ENCODE measurements around the gene CDH13.

The CDH13 gene

DNA sequence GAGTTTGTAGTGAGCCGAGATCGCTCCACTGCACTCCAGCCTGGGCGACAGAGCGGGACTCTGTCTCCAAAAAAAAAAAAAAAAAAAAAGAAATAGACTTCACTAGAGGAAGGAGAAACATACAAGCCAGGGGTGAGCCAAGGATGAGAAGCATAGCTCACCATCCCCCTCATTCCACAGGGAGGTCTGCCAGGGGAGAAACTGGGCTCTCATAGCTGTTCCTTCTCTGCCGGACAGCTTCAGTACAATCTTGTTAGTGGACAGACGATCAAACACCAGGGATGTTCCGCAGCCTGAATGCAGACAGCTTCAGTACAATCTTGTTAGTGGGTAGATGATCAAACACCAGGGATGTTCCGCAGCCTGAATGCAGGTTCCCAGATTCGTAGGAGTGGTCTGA lies 509.6 kb downstream of the CDH13 start:
- no peak for DNase-seq

DNA sequence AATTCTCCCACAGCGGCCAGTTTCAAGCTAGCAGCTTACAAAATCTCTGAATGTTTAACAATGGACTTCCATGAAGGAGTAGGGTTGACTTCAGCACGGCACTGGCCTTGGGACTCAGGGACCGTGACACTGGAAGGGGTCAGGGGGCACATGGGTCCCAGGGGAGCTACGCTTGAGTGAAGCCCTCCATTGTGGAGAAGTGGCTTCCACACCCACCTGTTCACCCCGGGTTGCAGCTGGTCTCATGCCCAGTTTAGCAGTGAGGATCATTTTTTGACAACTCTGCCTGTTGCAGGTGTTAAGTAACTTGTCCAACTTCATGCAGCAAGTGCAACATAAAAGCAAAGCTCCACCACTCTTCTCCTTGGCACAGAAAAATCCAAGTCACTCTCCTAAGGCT lies 510.2 kb downstream of the CDH13 start:
- no peak for DNase-seq

GRCh38 chr16:83137326-83137781 lies 510.6 kb downstream of the CDH13 start:
- DNase-seq: no peak

GRCh38 chr16:83137894-83138293 lies 511.1 kb downstream of the CDH13 start:
- DNase-seq: no peak

DNA sequence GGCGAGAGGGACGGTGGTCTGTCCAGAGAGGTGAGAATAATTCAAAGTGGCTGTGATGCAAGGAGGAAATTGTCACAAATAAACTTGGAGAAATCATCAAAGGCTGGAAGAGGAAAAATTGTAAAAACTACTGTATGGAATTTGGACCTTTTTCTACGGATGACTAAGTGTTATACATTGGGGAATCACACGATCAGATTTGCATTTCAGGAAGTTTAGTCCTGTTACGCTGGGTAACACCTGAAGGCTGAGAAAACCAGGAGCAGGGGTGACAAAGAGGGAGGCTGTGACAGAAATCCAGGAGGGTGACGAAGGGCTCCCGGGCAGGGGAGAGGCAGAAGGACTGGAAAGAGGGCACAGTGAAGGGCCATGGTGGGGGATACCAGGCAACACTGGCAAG lies 511.7 kb downstream of the CDH13 start:
- DNase-seq: no peak

- DNase-seq: no peak
These were observed 512.4 kb downstream of the CDH13 start for GRCh38 chr16:83138976-83139690.

GRCh38 chr16:83143788-83144187 lies 517.0 kb downstream of the CDH13 start:
- DNase-seq: no peak

- DNase-seq: no peak
These were observed 518.5 kb downstream of the CDH13 start for GRCh38 chr16:83145297-83145696.

DNA sequence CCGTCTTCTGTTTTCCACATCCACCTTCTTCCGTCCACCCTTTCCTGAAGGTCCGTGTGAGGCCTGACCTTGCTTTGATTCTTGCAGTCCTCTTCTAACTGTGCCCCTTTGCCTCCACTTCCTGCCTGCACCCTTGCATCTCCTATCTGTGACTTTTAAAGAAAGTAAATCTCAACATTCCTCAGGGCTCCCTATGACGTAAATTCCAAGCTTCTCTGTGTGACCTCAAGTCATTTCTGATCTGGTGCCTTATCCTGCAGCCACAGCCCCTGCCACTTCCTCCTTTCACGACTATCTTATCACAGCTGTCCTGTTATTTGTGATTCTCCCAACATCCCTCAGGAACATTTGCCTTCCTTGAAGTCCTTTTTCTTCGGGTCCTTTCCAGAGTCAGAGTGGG lies 520.5 kb downstream of the CDH13 start:
- no peak for DNase-seq

DNA sequence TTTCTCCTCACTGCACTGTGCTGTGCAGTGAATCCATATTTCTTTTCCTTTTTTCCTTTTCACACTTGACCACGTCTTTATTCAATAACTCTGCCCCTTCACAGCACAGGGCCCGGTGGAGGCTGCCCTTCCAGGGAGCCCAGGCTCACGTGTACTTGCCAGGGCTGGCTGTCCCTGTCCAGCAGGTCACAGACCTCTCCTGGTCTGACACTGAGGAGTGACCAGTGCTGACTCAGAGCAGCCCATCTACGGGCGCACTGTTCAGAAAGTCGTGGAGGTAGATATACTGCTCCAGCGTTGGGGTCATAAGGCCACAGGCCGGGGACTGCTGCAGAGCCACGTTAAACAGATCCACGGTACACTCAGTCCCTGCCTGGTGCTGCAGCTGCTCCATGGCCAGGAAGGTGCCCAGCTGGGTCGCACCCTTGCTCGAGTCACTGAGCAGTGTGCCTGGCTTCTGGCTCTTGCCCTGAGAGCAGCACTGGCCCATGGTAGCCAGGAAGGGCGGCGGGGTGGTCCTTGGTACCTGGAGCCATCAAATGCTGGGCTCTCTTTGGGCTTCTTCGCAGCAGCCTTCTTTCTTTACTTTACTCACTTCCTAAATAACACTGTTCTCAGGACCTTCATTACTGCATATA lies 531.7 kb downstream of the CDH13 start:
- DNase-seq: no peak

DNA sequence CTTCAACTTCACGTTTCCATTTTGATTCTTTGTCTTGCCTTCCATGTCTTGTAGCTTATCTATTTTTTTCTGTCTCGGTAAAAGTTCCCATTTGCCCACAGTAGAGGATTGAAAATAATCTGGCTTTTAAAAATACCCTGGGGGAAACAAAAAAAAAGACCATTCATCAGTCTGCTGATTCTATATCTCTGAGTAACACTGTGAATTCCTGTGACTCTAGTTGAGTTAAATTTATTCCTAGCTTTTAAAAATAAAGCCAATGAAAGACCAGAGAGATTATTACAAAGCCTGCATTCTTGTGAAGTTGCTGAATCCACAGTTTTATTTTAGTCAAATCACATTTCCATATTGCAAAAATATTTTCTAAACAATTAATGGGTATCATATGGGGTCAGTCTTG lies 532.3 kb downstream of the CDH13 start:
- no peak for DNase-seq

GRCh38 chr16:83160287-83161020 lies 533.7 kb downstream of the CDH13 start:
- no peak for DNase-seq

DNA sequence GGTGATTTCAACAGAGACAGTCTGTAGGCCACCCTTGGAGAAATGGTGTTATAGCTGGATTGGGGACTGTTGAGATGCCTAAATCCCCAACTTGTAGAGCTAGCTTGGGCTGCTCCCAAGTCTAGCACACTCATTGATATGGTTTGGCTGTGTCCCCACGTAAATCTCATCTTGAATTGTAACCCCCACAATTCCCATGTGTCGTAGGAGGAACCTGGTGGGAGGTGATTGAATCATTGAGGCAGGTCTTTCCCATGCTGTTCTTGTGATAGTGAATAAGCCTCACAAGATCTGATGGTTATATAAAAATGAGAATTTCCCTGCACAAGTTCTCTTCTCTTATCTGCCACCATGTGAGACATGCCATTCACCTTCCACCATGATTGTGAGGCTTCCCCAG lies 536.0 kb downstream of the CDH13 start:
- DNase-seq: no peak

GRCh38 chr16:83164816-83165215 lies 538.0 kb downstream of the CDH13 start:
- DNase-seq: no peak

GRCh38 chr16:83171396-83171795 lies 544.6 kb downstream of the CDH13 start:
- DNase-seq: no peak

GRCh38 chr16:83174671-83175070 lies 547.9 kb downstream of the CDH13 start:
- no peak for DNase-seq

DNA sequence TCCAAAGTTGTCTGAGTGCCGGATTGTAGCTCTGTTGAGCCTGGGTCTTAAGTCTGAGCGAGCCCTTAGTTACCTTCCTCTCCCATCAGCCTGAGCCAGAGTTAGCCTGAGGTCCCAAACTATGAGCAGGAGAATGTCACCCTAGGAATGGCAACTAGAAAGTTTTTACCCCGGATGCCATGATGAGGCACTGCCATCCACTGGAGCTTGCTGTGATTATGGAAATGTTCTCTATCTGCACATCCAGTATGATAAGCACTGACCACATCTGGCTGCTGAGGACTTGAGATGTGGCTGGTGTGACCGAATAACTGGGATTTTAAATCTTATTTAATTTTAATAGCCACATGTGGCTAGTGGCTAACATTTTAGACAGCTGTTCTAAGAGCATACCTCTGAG lies 550.0 kb downstream of the CDH13 start:
- no peak for DNase-seq

GRCh38 chr16:83185902-83186301 lies 559.1 kb downstream of the CDH13 start:
- no peak for DNase-seq

DNA sequence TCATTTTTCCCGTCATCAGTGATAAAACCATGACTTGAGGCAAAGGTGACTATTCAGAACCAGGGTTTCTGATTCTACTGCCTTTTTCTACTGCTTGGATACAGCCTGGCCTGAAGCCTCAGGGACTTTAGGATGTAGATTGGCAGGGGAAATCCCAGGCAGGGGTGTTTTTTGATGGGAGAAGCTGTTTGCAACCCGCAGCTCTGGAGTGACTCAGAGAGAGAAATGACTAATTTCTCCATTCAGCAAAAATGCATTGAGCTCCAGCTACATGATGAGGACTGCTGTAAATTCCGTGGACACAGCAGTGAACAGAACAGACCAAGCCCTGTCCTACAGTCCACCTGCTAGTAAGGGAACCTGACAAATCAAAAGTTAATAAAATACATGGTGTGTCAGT lies 560.6 kb downstream of the CDH13 start:
- DNase-seq: no peak

GRCh38 chr16:83196796-83197195 lies 570.0 kb downstream of the CDH13 start:
- DNase-seq: no peak

- DNase-seq: no peak
These were observed 570.7 kb downstream of the CDH13 start for GRCh38 chr16:83197450-83197849.

- DNase-seq: no peak
These were observed 572.2 kb downstream of the CDH13 start for GRCh38 chr16:83198977-83199376.

DNA sequence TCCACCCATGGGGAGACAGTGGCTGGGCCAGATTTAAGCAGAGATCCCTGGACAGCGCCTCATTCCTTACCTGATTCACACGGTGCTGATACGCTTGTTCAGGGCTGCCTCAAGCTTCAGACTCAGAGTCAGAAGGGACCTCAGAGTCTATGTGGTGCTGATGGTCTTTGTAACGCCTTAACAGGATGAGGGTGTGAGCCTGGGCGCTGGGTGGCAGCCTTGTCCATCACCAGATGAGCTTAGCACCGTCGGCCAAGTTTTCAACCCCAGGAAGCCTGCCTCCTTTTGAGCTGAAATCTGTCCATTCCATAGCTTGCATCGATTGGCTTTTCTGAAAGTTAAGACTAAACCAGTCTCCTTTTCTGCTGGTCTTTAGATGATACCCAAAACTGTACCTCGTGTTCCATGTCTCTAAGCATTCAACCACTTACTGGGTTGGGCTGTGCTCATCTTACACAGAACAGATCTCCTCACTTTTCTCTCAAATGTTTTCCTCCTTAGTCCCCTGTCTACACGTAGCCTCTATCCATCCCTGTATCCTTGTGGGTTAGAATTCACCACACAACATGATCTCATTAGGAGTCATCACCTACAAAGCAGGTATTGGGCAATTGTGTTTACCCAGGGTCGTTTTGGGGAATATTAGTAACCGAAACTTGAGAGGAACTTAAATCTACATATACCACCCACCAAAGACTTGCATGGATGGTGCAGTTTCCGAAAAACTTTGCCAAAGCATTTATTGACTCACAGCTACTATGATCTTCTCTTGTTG lies 573.4 kb downstream of the CDH13 start:
- no peak for DNase-seq

Measured in NCI-H774 (cell line).